ENCODE results near the gene IFITM2. TPM values are rescaled to one million over a fixed set of nuclear protein-coding genes. Genes with fewer than 3 reads are reported as not detected.

The IFITM2 gene
- total RNA-seq, 1 donor from 2014 or later, result 689 TPM

DNA sequence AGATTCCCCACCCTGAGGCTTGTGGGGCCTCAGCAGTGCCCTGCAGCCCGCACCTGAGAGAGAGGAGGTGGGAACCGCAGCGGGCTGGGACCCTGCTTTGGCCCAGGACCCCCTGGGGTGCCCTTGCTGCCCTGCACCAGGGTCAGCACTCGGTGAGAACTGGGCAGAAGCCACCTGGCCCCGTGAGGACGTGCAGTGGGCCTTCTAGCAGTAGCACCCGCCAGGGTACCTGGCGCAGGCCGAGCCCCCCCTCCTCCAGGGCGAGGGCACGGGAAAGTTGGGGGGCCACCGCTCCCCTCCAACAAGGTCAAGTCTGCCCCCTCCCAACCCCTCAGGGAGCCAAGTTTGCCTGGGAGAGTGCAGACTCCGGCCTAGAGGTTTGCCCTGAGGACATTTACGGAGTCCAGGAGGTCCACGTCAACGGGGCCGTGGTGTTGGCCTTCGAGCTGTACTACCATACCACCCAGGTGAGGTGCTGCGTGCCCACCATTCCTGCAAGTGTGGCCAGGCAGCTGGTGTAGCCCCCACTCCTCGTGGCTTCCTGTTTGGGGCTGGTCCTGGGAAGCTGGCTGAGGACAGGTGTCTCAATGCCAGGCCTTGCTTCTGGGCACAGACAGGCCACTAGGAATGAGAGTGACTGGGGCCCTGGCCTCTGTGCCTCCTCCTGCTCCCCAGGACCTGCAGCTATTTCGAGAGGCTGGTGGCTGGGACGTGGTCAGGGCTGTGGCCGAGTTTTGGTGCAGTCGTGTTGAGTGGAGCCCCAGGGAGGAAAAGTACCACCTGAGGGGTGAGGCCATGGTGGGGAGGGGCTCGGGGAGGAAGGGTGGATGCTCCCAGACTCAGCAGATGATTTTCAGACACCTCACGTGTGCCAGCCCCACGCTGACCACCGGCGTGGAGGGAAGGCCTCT is 15.2 kb upstream of the IFITM2 start:
- intact Hi-C loops (cut with micrococcal nuclease), result no loop called here
- Mint-ChIP-seq H3K27ac (no peak overlapping the region), H3K36me3 (ENCODE audit: low read depth) (peaks cover 8% of the 10 kb centered on the region), H3K4me3 (ENCODE audit: low read depth) (no peak overlapping the region), H3K4me1 (ENCODE audit: low read depth) (peaks cover 11% of the 10 kb centered on the region), H3K9me3 (no peaks in the 10 kb centered on the region), H3K27me3 (ENCODE audit: low read depth) (peaks cover 8% of the 10 kb centered on the region)
- no peak for DNase-seq (ENCODE audit: low spot score)

DNA sequence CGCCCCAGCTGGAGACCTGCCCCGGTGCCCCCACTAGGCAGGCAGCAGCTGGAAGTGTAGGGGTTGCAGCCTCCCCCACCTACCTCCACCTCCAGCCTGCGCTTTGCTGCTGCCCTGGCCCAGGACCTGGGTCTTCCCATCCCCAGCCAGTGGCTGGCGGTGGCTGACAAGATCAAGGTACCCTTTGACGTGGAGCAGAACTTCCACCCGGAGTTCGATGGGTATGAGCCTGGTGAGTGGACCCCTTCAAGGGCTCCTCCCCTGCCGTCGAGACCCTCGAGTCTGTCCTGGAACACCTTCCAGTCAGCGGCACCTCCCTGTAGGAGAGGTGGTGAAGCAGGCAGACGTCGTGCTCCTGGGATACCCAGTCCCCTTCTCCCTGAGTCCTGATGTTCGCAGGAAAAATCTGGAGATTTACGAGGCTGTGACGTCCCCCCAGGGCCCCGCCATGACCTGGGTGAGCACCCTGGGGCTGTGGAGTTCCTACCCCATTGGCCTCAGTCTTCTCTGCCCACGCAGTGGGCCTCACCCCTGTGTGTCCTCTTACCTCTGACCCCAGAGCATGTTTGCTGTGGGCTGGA is 14.3 kb upstream of the IFITM2 start:
- Mint-ChIP-seq H3K4me3 (ENCODE audit: low read depth) (no peak overlapping the region), H3K4me1 (ENCODE audit: low read depth) (peaks cover 9% of the 10 kb centered on the region), H3K27me3 (ENCODE audit: low read depth) (no peaks in the 10 kb centered on the region), H3K9me3 (no peaks in the 10 kb centered on the region), H3K27ac (no peak overlapping the region), H3K36me3 (ENCODE audit: low read depth) (peaks cover 8% of the 10 kb centered on the region)
- intact Hi-C loops (cut with micrococcal nuclease), result no loop called here
- no peak for DNase-seq (ENCODE audit: low spot score)

DNA sequence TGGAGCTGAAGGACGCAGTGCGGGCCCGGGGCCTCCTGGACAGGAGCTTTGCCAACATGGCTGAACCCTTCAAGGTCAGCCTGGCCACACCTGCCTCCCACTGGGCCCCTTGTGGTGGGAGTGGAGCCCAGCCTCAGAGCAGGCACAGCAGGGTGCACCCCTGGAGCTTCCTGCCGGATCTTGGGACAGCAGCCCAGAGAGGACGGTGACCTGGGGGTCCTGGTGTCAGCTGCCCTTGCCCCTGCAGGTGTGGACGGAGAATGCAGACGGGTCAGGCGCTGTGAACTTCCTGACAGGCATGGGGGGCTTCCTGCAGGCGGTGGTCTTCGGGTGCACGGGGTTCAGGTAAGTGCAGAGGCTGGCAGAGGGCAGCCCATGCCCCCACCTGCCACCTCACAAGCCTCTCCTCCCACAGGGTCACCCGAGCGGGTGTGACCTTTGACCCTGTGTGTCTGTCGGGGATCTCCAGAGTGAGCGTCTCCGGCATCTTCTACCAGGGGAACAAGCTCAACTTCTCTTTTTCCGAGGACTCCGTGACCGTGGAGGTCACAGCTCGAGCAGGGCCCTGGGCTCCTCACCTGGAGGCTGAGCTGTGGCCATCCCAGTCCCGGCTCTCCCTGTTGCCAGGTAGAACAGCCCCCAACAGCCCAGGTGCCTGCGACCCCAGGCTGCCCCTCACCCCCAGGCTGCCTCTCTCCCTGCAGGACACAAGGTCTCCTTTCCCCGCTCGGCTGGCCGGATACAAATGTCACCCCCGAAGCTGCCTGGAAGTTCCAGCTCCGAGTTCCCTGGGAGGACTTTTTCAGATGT is 13.6 kb upstream of the IFITM2 start:
- no peak overlapping the region for H3K27ac Mint-ChIP-seq
- DNase-seq (ENCODE audit: low spot score), result no peak
- intact Hi-C loops (cut with micrococcal nuclease), result no loop called here
- H3K4me1 Mint-ChIP-seq (ENCODE audit: low read depth), result peaks cover 9% of the 10 kb centered on the region
- H3K36me3 Mint-ChIP-seq (ENCODE audit: low read depth), result peaks cover 8% of the 10 kb centered on the region
- H3K4me3 Mint-ChIP-seq (ENCODE audit: low read depth), result no peak overlapping the region
- H3K9me3 Mint-ChIP-seq, result no peaks in the 10 kb centered on the region
- no peaks in the 10 kb centered on the region for H3K27me3 Mint-ChIP-seq (ENCODE audit: low read depth)

GRCh38 chr11:294780-295179 is 12.8 kb upstream of the IFITM2 start:
- Mint-ChIP-seq H3K4me1 (ENCODE audit: low read depth) (peaks cover 9% of the 10 kb centered on the region), H3K27ac (no peak overlapping the region), H3K4me3 (ENCODE audit: low read depth) (no peak overlapping the region), H3K27me3 (ENCODE audit: low read depth) (no peaks in the 10 kb centered on the region), H3K9me3 (no peaks in the 10 kb centered on the region), H3K36me3 (ENCODE audit: low read depth) (peaks cover 8% of the 10 kb centered on the region)
- DNase-seq (ENCODE audit: low spot score), result no peak
- intact Hi-C loops (cut with micrococcal nuclease), result no loop called here

DNA sequence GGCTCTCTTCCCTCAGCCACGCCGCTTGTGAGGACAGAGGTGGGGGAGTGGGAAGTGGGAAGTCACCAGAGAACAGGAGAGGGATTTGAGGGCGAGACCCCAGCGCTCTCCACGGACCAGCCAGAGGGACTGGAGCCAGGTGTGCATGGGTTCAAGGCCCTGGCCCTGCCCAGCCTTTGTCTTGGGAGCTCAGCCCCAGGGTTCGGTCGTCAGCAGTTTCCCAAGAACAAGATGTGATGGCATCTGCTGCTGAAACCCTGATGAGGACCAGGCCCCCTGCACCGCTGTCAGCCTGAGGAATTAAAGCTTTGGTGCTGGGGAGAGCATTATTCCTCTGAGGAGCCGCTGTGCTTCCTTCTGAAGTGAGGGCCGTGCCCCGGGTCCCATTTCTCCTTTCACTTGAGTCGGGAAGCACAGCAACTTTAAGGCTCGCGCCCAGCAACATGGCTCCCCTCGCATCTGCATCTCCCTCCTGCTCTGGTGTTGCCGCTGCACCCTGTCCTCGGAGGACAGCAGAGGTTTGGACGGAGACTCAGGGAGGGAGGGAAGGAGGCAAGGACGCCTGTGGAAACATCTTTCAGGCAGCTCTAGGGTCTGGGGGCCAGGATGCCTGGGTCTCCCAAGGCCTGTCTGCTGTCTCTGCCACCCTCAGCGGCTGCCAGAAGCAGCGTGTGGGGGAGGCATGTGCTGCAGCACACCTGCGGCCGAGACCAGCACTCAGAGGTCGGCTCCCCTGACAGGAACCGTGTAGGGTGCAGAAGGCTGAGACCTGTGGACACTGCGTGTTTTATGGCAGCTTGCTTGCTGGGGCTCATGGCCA is 12.1 kb upstream of the IFITM2 start:
- intact Hi-C loops (cut with micrococcal nuclease), result no loop called here
- Mint-ChIP-seq H3K4me1 (ENCODE audit: low read depth) (peaks cover 9% of the 10 kb centered on the region), H3K27me3 (ENCODE audit: low read depth) (peaks cover 2% of the 10 kb centered on the region), H3K9me3 (no peaks in the 10 kb centered on the region), H3K27ac (no peak overlapping the region), H3K36me3 (ENCODE audit: low read depth) (peaks cover 8% of the 10 kb centered on the region), H3K4me3 (ENCODE audit: low read depth) (no peak overlapping the region)
- no peak for DNase-seq (ENCODE audit: low spot score)

DNA sequence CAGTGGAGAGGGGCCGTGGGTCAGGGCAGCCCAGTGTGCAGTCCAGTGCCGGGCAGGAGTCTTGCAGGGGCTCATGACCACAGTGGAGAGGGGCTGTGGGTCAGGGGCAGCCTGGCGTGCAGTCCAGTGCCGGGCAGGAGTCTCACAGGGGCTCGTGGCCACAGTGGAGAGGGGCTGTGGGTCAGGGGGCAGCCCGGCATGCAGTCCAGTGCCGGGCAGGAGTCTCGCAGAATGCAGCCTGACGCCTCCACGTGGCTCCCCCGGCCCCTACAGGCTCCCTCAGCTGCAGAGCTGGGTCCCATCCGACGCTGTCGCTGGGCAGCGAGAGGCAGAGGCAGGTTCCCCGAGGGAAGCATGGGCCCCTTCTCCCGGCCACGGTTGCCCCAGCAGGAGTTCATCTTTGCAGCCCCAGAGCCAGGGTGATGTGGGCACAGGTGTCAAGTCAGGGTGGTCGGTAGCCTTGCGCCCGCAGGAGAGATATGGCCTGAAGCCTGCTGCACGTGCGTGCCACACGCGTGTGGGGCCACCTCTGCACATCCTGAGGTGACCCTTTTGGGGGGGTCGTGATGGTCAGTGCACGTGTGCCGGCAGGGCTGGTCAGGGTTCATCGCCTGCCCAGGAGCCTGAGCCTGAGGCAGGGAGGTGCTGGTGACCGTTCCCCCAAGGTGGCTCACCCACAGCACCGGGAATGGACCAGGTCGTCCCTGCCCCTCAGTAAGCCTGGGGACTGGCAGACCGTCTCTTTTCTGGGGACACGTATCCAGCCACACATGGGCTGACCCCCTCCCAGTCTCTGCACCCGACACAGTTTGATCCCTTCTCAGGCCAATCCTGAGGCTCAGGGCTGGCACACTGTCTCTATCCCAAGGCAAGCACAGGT is 11.2 kb upstream of the IFITM2 start:
- intact Hi-C loops (cut with micrococcal nuclease), result no loop called here
- H3K4me3 Mint-ChIP-seq (ENCODE audit: low read depth), result no peak overlapping the region

GRCh38 chr11:297051-297585 is 10.5 kb upstream of the IFITM2 start:
- H3K9me3 Mint-ChIP-seq, result no peaks in the 10 kb centered on the region
- H3K27me3 Mint-ChIP-seq (ENCODE audit: low read depth), result peaks cover 7% of the 10 kb centered on the region
- H3K27ac Mint-ChIP-seq, result peak overlapping the region; percentile 57
- H3K36me3 Mint-ChIP-seq (ENCODE audit: low read depth), result no peaks in the 10 kb centered on the region
- DNase-seq (ENCODE audit: low spot score), result no peak
- no peak overlapping the region for H3K4me3 Mint-ChIP-seq (ENCODE audit: low read depth)
- intact Hi-C loops (cut with micrococcal nuclease), result no loop called here
- peaks cover 4% of the 10 kb centered on the region for H3K4me1 Mint-ChIP-seq (ENCODE audit: low read depth)

More for the DNA sequence above, 11.2 kb upstream of the IFITM2 start:
- Mint-ChIP-seq H3K4me1 (ENCODE audit: low read depth) (peaks cover 4% of the 10 kb centered on the region), H3K27me3 (ENCODE audit: low read depth) (peaks cover 7% of the 10 kb centered on the region), H3K9me3 (no peaks in the 10 kb centered on the region), H3K36me3 (ENCODE audit: low read depth) (peaks cover 3% of the 10 kb centered on the region), H3K27ac (no peak overlapping the region)
- no peak for DNase-seq (ENCODE audit: low spot score)

- Mint-ChIP-seq H3K36me3 (ENCODE audit: low read depth) (no peaks in the 10 kb centered on the region), H3K4me3 (ENCODE audit: low read depth) (no peak overlapping the region), H3K27ac (peak overlapping the region; percentile 57), H3K4me1 (ENCODE audit: low read depth) (peaks cover 5% of the 10 kb centered on the region), H3K27me3 (ENCODE audit: low read depth) (peaks cover 7% of the 10 kb centered on the region), H3K9me3 (no peaks in the 10 kb centered on the region)
- no peak for DNase-seq (ENCODE audit: low spot score)
- intact Hi-C loops (cut with micrococcal nuclease), result no loop called here
These were observed 9.8 kb upstream of the IFITM2 start for GRCh38 chr11:297586-298405.

- Mint-ChIP-seq H3K27ac (no peak overlapping the region), H3K36me3 (ENCODE audit: low read depth) (no peaks in the 10 kb centered on the region), H3K27me3 (ENCODE audit: low read depth) (peaks cover 7% of the 10 kb centered on the region), H3K4me3 (ENCODE audit: low read depth) (no peak overlapping the region), H3K4me1 (ENCODE audit: low read depth) (peaks cover 9% of the 10 kb centered on the region), H3K9me3 (no peaks in the 10 kb centered on the region)
- intact Hi-C loops (cut with micrococcal nuclease), result no loop called here
- no peak for DNase-seq (ENCODE audit: low spot score)
These were observed 9.1 kb upstream of the IFITM2 start for GRCh38 chr11:298406-299065.

- H3K4me1 Mint-ChIP-seq (ENCODE audit: low read depth), result peaks cover 9% of the 10 kb centered on the region
- H3K36me3 Mint-ChIP-seq (ENCODE audit: low read depth), result no peaks in the 10 kb centered on the region
- no peak within 1 kb of the TSS for H3K4me3 Mint-ChIP-seq (ENCODE audit: low read depth)
- intact Hi-C loops (cut with micrococcal nuclease), result no loop called here
- H3K27me3 Mint-ChIP-seq (ENCODE audit: low read depth), result peaks cover 7% of the 10 kb centered on the region
- no peak within 1 kb of the TSS for H3K27ac Mint-ChIP-seq
- no peaks in the 10 kb centered on the region for H3K9me3 Mint-ChIP-seq
- no peak for DNase-seq (ENCODE audit: low spot score)
These were observed 8.3 kb upstream of the IFITM2 start, which contains the start of gene IFITM5 for GRCh38 chr11:299081-299891. Gene IFITM5, minus strand, starts transcription at chr11:299526. Its CDS starts 36 bp downstream, at chr11:299490.

Data from activated T-helper 2 cell treated with anti-CD3 and anti-CD28 coated beads, Interferon-gamma antibody, Interleukin-2, Interleukin-4, amounts not matched to agents 10 μg/mL and 5 μg/mL and 100 μg/mL, durations not matched to agents 14 hours and 24 hours and 36 hours (primary cell).